K562 (cell line): ENCODE measurements around the gene EEPD1. TPM values are rescaled to one million over a fixed set of nuclear protein-coding genes. Genes with fewer than 3 reads are reported as not detected.

Source experiments
- CREM ChIP-seq: IDR thresholded peaks from 2 replicates; pipeline ENCODE4 v1.6.1; 2014; ENCODE audit warnings: antibody characterized with exemption, low read depth
- DEAF1 ChIP-seq: fragments of 450-650 bp; formaldehyde crosslinking; IDR thresholded peaks from 2 replicates; pipeline ENCODE4 v1.4.0; 2020; ENCODE audit warnings: mild to moderate bottlenecking, moderate library complexity
- ETS2 ChIP-seq: IDR thresholded peaks from 2 replicates; pipeline ENCODE4 v1.6.1; 2016; ENCODE audit warnings: borderline replicate concordance, missing genetic modification characterization, mild to moderate bottlenecking, moderate library complexity, missing compliant biosample characterization; ENCODE audit not compliant: poor library complexity, severe bottlenecking
- GABPA ChIP-seq: fragments of 200-800 bp; sonication (Bioruptor generic); conservative IDR thresholded peaks from 2 replicates; pipeline ENCODE4 v1.6.1; 2016; ENCODE audit warnings: low read depth, missing genetic modification characterization, missing compliant biosample characterization
- HLTF ChIP-seq: fragments of 450-650 bp; IDR thresholded peaks from 2 replicates; pipeline ENCODE4 v1.6.1; 2016
- MGA ChIP-seq: fragments of 450-650 bp; IDR thresholded peaks from 2 replicates; pipeline ENCODE4 v1.6.1; 2016; ENCODE audit warnings: mild to moderate bottlenecking, moderate library complexity
- NFRKB ChIP-seq: fragments of 450-650 bp; IDR thresholded peaks from 2 replicates; pipeline ENCODE4 v1.6.1; 2016; ENCODE audit warnings: low read depth
- PPARD ChIP-seq: fragments of 250-450 bp; sonication (Bioruptor Pico); IDR thresholded peaks from 2 replicates; pipeline ENCODE4 v1.8.0; 2022; ENCODE audit warnings: inconsistent platforms, mild to moderate bottlenecking, moderate library complexity
- PYGO2 ChIP-seq: fragments of 450-650 bp; IDR thresholded peaks from 2 replicates; pipeline ENCODE4 v1.6.1; 2016; ENCODE audit warnings: mild to moderate bottlenecking, missing genetic modification characterization, moderate library complexity, missing compliant biosample characterization
- SAFB ChIP-seq: fragments of 200-400 bp; formaldehyde crosslinking; IDR thresholded peaks from 2 replicates; pipeline ENCODE4 v1.6.1; 2017; ENCODE audit warnings: low read depth, low read length, borderline replicate concordance
- SMARCA5 ChIP-seq: fragments of 450-650 bp; IDR thresholded peaks from 2 replicates; pipeline ENCODE4 v1.6.1; 2016
- ZBTB8A ChIP-seq: fragments of 450-650 bp; IDR thresholded peaks from 2 replicates; pipeline ENCODE4 v1.6.1; 2018; ENCODE audit warnings: mild to moderate bottlenecking, moderate library complexity; ENCODE audit not compliant: partially characterized antibody
- ZNF184 ChIP-seq: sonication (generic); formaldehyde crosslinking; IDR thresholded peaks from 2 replicates; pipeline ENCODE4 v1.5.0; 2020; ENCODE audit warnings: missing genetic modification reagents
- ZNF280A ChIP-seq: fragments of 450-650 bp; IDR thresholded peaks from 2 replicates; pipeline ENCODE4 v1.6.1; 2018; ENCODE audit warnings: mild to moderate bottlenecking, low read depth; ENCODE audit not compliant: partially characterized antibody
- ZNF699 ChIP-seq: fragments of 250-450 bp; sonication (Bioruptor Pico); IDR thresholded peaks from 2 replicates; pipeline ENCODE4 v1.8.0; 2021; ENCODE audit warnings: mild to moderate bottlenecking, moderate library complexity; ENCODE audit not compliant: insufficient replicate concordance
- polyA plus RNA-seq, 8 experiments: library from polyadenylated mRNA; depleted of rRNA in 4 of 8; stranded (reverse) in 5 of 8; unstranded in 3 of 8; fragments of >200 nt; fragmentation: Nextera tagmentation in 2 of 8; fragmentation: Illumina TruSeq in 1 of 8; extraction: Ambion mirVana in 2 of 8; extraction: Trizol in 1 of 8; gene quantifications; 2 replicates each; pipeline versions ENCODE4 v1.2.1 to v1.2.3, GENCODE V29; 2011 to 2014; ENCODE audit warnings: inconsistent platforms in 1 of 8, missing spikeins in 1 of 8
- total RNA-seq, 7 experiments: library from RNA; depleted of rRNA in 6 of 7; stranded (reverse); fragments of >200 nt in 6 of 7; fragmentation: Illumina TruSeq in 2 of 7; extraction: Trizol in 2 of 7; gene quantifications; 2 replicates each; pipeline versions ENCODE4 v1.2.1 to v1.2.3, GENCODE V29; 2011 to 2021; ENCODE audit warnings: low replicate concordance in 1 of 7

The EEPD1 gene
- total and polyA plus RNA-seq, 9 of the 15 experiments (the other 6 are each of a cell fraction or from before 2014, with no cell fraction given), result 0.01 to 1.5 (median 0.74) TPM; not detected in 1

- TF ChIP-seq MGA, result no peak
- TF ChIP-seq SMARCA5, result no peak
- no peak for TF ChIP-seq PPARD (CRISPR knock-in tag)
- no peak for TF ChIP-seq CREM
- no peak for TF ChIP-seq SAFB
- no peak for TF ChIP-seq ZNF184
- no peak for TF ChIP-seq HLTF
- TF ChIP-seq ETS2 (tag), result no peak
- TF ChIP-seq ZNF280A, result no peak
- no peak for TF ChIP-seq NFRKB
- TF ChIP-seq DEAF1 (CRISPR knock-in tag), result no peak
- no peak for TF ChIP-seq ZBTB8A
- no peak for TF ChIP-seq ZNF699 (CRISPR knock-in tag)
- TF ChIP-seq PYGO2 (tag), result no peak
- TF ChIP-seq GABPA, result no peak
Observed at GRCh38 chr7:36295090-36295489, 142.0 kb downstream of the EEPD1 start (continued).
